HEK293T (cell line): ENCODE measurements around the gene ZNF771.

Source experiments
- ARNT ChIP-seq: fragments of 450-650 bp; IDR thresholded peaks from 2 replicates; pipeline ENCODE4 v1.6.1; 2017; ENCODE audit warnings: mild to moderate bottlenecking
- FOXK2 ChIP-seq: fragments of 450-650 bp; IDR thresholded peaks from 2 replicates; pipeline ENCODE4 v1.6.1; 2016; ENCODE audit warnings: mild to moderate bottlenecking
- FOXM1 ChIP-seq: fragments of 450-650 bp; IDR thresholded peaks from 2 replicates; pipeline ENCODE4 v1.6.1; 2017; ENCODE audit warnings: mild to moderate bottlenecking, borderline replicate concordance
- L3MBTL2 ChIP-seq: fragments of 450-650 bp; conservative IDR thresholded peaks from 2 replicates; pipeline ENCODE4 v1.6.1; 2016; ENCODE audit warnings: mild to moderate bottlenecking
- SP1 ChIP-seq: fragments of 450-650 bp; IDR thresholded peaks from 2 replicates; pipeline ENCODE4 v1.6.1; 2017
- SUZ12 ChIP-seq: fragments of 450-650 bp; IDR thresholded peaks from 2 replicates; pipeline ENCODE4 v1.6.1; 2016; ENCODE audit warnings: mild to moderate bottlenecking
- ZNF384 ChIP-seq: fragments of 450-650 bp; IDR thresholded peaks from 2 replicates; pipeline ENCODE4 v1.6.1; 2016

DNA sequence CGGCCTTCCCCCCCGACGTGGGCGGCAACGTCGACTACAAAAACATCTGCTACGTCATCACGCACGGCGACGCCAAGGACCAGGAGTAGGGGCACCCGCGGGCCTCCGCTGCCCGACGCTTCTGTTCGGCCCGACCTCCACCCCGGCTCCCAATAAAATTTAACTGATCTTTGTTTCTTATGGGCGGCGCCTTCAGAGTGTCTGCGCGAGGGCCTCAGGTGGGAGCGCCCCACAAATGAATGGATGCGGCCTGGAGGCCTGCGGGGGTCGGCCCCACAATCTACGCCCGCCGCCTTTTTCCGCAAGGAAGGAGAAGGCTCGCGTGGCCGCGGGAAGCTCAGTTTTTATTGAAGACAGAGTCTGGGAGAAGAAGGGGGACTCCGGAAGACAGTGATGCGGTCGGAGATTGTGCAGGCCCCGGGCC is 29.6 kb upstream of the ZNF771 start:
- TF ChIP-seq FOXM1, result no peak
- TF ChIP-seq ARNT, result no peak
- no peak for TF ChIP-seq SUZ12
- TF ChIP-seq ZNF384, result no peak
- TF ChIP-seq FOXK2, result no peak
- no peak for TF ChIP-seq SP1
- TF ChIP-seq L3MBTL2, result no peak
